ENCODE data around the gene FHIT. TPM values are rescaled to one million over a fixed set of nuclear protein-coding genes. Genes with fewer than 3 reads are reported as not detected.

Gene FHIT
- total RNA-seq, 1 experiment from 2014 or later = 9.8 TPM

DNA sequence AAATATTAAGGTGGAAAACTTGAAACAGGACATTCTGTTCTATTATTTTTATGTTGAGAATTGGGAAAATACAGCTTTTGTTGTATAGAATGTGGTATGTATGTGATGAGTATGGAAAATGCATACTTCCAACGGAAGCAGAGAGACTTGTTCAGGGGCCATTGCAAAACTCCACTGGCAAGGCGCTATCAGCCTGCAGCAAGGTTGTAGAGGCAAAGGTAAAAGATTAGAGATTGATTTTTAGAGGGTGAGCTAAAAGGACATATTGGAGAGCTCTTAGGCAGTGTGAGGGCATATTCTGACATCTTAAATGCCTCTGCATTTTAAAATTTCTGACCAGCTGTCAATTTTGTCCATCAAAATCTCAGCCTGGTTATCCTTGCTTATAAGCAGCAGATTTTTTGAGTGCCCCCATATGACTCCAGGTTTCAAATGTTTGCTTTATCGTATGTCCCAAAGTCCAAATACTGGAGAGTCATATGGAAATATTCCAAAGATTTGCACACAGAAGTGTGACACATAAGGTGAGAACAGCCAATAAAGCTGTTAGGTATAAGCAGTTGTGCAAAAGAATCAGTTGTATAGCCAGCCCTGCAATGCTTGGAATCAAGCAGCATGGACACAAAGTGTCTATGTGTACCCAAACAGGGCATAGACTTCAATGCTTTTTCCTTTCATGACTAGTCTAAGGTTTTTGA lies 829.4 kb downstream of the FHIT start:
- CTCF ChIA-PET = interaction anchor here (1.2 kb wide), 1 partner anchor 17 kb away, joined by 3 read pairs; no protein-coding TSS in a partner anchor
- H3K4me2 ChIP-seq = no peak overlapping the region
- no peaks in the 10 kb centered on the region for H3K9me3 ChIP-seq (ENCODE audit: insufficient read depth, low read depth)
- H3K27me3 ChIP-seq (ENCODE audit: insufficient read depth, low read depth) = no peaks in the 10 kb centered on the region
- H3F3A ChIP-seq (ENCODE audit: insufficient read depth, low read depth) = no peaks in the 10 kb centered on the region
- no peaks in the 10 kb centered on the region for H3K79me2 ChIP-seq (ENCODE audit: low read depth)
- no peak overlapping the region for H2AFZ ChIP-seq
- no peak for TF ChIP-seq EZH2 (IDR thresholded peaks at IDR 0.05; ENCODE audit: low read depth)
- TF ChIP-seq, protein P1, sequence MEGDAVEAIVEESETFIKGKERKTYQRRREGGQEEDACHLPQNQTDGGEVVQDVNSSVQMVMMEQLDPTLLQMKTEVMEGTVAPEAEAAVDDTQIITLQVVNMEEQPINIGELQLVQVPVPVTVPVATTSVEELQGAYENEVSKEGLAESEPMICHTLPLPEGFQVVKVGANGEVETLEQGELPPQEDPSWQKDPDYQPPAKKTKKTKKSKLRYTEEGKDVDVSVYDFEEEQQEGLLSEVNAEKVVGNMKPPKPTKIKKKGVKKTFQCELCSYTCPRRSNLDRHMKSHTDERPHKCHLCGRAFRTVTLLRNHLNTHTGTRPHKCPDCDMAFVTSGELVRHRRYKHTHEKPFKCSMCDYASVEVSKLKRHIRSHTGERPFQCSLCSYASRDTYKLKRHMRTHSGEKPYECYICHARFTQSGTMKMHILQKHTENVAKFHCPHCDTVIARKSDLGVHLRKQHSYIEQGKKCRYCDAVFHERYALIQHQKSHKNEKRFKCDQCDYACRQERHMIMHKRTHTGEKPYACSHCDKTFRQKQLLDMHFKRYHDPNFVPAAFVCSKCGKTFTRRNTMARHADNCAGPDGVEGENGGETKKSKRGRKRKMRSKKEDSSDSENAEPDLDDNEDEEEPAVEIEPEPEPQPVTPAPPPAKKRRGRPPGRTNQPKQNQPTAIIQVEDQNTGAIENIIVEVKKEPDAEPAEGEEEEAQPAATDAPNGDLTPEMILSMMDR (conservative IDR thresholded peaks at IDR 0.05) = no peak
- no peaks in the 10 kb centered on the region for H3K9me2 ChIP-seq (ENCODE audit: insufficient read depth)
- no peaks in the 10 kb centered on the region for H4K20me1 ChIP-seq (ENCODE audit: insufficient read depth)
- H3K4me3 ChIP-seq = no peak overlapping the region
- H3K4me1 ChIP-seq (replicated peaks; ENCODE audit: insufficient read depth) = no peaks in the 10 kb centered on the region
- intact Hi-C loops (cut with micrococcal nuclease; ENCODE audit: unreplicated experiment) = no loop called here
- DNase-seq = no peak
- H3K36me3 ChIP-seq (ENCODE audit: low read depth) = no peaks in the 10 kb centered on the region
- POLR2A ChIA-PET (ENCODE audit: unreplicated experiment) = no interaction called here
- no TSS peak for BruUV-seq (replicated peaks)
- no peak overlapping the region for H3K27ac ChIP-seq

DNA sequence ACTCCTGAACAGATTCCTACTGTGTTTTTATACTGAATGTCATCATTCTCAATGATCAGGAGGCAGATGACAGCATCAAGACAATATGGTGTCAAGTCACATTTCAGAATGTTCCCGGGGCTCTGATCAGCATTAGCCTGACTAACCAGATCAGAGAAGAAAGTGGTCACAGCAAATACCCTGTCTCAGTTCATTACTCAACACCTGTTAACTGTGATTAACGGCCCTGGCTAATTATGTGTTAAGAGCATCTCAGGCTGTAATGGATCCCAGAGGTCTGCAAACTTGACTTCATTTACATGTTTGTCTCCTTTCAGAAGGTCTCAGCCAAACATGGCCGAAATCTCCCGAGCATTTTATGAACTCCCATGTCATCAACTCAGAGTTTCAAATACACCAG lies 833.7 kb downstream of the FHIT start:
- intact Hi-C loops (cut with micrococcal nuclease; ENCODE audit: unreplicated experiment) = no loop called here
- no peak for DNase-seq
- no peak overlapping the region for H3K27ac ChIP-seq
- H3K4me1 ChIP-seq (replicated peaks; ENCODE audit: insufficient read depth) = no peaks in the 10 kb centered on the region
- H4K20me1 ChIP-seq (ENCODE audit: insufficient read depth) = no peaks in the 10 kb centered on the region
- no peaks in the 10 kb centered on the region for H3K9me3 ChIP-seq (ENCODE audit: insufficient read depth, low read depth)
- no TSS peak for BruUV-seq (replicated peaks)
- ChIA-PET POLR2A (ENCODE audit: unreplicated experiment) (no interaction called here), CTCF (no interaction called here)
- H3K79me2 ChIP-seq (ENCODE audit: low read depth) = no peaks in the 10 kb centered on the region
- H3K36me3 ChIP-seq (ENCODE audit: low read depth) = no peaks in the 10 kb centered on the region
- H3F3A ChIP-seq (ENCODE audit: insufficient read depth, low read depth) = no peaks in the 10 kb centered on the region
- no peaks in the 10 kb centered on the region for H3K27me3 ChIP-seq (ENCODE audit: insufficient read depth, low read depth)
- H2AFZ ChIP-seq = no peak overlapping the region
- no peak for TF ChIP-seq EZH2 (IDR thresholded peaks at IDR 0.05; ENCODE audit: low read depth)
- TF ChIP-seq, protein P1 (conservative IDR thresholded peaks at IDR 0.05) = no peak
- H3K4me2 ChIP-seq = no peak overlapping the region
- no peaks in the 10 kb centered on the region for H3K9me2 ChIP-seq (ENCODE audit: insufficient read depth)
- no peak overlapping the region for H3K4me3 ChIP-seq

DNA sequence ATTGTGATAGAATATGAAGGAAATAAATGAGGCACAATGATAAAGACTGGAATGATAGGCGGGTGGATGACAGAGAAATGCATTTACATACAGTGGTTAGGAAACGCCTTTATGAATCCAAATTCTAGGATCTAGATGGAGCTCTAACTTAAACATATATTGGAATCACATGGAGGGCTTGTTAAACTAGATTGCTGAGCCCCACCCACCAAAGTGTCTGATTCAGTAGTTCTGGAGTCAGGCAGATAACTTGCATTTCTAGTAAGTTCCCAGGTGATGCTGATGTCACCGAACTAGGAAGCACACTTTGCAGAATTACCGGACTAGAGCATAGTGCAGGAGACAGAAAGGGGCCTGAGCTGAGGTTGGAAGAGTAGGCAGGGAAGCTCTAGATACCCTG lies 837.2 kb downstream of the FHIT start:
- Histone ChIP-seq H3K36me3 (ENCODE audit: low read depth) (no peaks in the 10 kb centered on the region), H3K27me3 (ENCODE audit: insufficient read depth, low read depth) (no peaks in the 10 kb centered on the region), H3F3A (ENCODE audit: insufficient read depth, low read depth) (no peaks in the 10 kb centered on the region), H2AFZ (no peak overlapping the region), H3K4me2 (no peak overlapping the region), H3K27ac (no peak overlapping the region), H3K9me2 (ENCODE audit: insufficient read depth) (no peaks in the 10 kb centered on the region), H4K20me1 (ENCODE audit: insufficient read depth) (no peaks in the 10 kb centered on the region), H3K4me3 (no peak overlapping the region), H3K9me3 (ENCODE audit: insufficient read depth, low read depth) (no peaks in the 10 kb centered on the region), H3K4me1 (replicated peaks; ENCODE audit: insufficient read depth) (no peaks in the 10 kb centered on the region), H3K79me2 (ENCODE audit: low read depth) (no peaks in the 10 kb centered on the region)
- ChIA-PET POLR2A (ENCODE audit: unreplicated experiment) (no interaction called here), CTCF (no interaction called here)
- no peak for DNase-seq
- TF ChIP-seq, protein P1 (conservative IDR thresholded peaks at IDR 0.05) = no peak
- TF ChIP-seq EZH2 (IDR thresholded peaks at IDR 0.05; ENCODE audit: low read depth) = no peak
- BruUV-seq (replicated peaks) = no TSS peak
- intact Hi-C loops (cut with micrococcal nuclease; ENCODE audit: unreplicated experiment) = no loop called here

All from PC-9 (cell line).